GM23338 (cell line): Measurements from ENCODE around the gene TAF8. TPM values are rescaled to one million over a fixed set of nuclear protein-coding genes. Genes with fewer than 3 reads are reported as not detected.

Experiments
- ATAC-seq: fragments of 200-7000 bp; cut with Tn5 transposase; 3 replicates; pipeline ENCODE4 v1.9.1; 2020
- DNase-seq: peaks from one replicate; pipeline ENCODE4 v3.0.0-alpha.2; 2015; ENCODE audit warnings: low spot score
- H2AFZ ChIP-seq: fragments of 200-600 bp; sonication (generic); 2 replicates; pipeline ENCODE4 v1.8.0; 2016; ENCODE audit warnings: antibody characterized with exemption, mild to moderate bottlenecking, moderate library complexity
- H3F3A ChIP-seq: fragments of 200-600 bp; sonication (generic); replicated peaks from 2 replicates; pipeline ENCODE4 v1.8.0; 2017; ENCODE audit warnings: antibody characterized with exemption, mixed run types, low read depth
- H3K27ac ChIP-seq: fragments of 200-600 bp; sonication (generic); 2 replicates; pipeline ENCODE4 v1.6.1; 2016; ENCODE audit warnings: low read depth
- H3K27me3 ChIP-seq: fragments of 200-600 bp; sonication (generic); 2 replicates; pipeline ENCODE4 v1.8.0; 2016; ENCODE audit warnings: mild to moderate bottlenecking, mixed run types, moderate library complexity; ENCODE audit not compliant: insufficient read depth
- H3K36me3 ChIP-seq: fragments of 200-600 bp; sonication (generic); 2 replicates; pipeline ENCODE4 v1.8.0; 2016; ENCODE audit warnings: mild to moderate bottlenecking; ENCODE audit not compliant: insufficient read depth
- H3K4me1 ChIP-seq: fragments of 200-600 bp; sonication (generic); 2 replicates; pipeline ENCODE4 v1.8.0; 2016; ENCODE audit warnings: mild to moderate bottlenecking, moderate library complexity; ENCODE audit not compliant: insufficient read depth
- H3K4me2 ChIP-seq: fragments of 200-600 bp; sonication (generic); 2 replicates; pipeline ENCODE4 v1.7.1; 2017; ENCODE audit warnings: mixed run types
- H3K4me3 ChIP-seq: fragments of 200-600 bp; sonication (generic); 2 replicates; pipeline ENCODE4 v1.6.1; 2016; ENCODE audit warnings: mixed run types
- H3K79me2 ChIP-seq: fragments of 200-600 bp; sonication (generic); replicated peaks from 2 replicates; pipeline ENCODE4 v1.8.0; 2017; ENCODE audit warnings: mild to moderate bottlenecking; ENCODE audit not compliant: insufficient read depth
- H3K9me2 ChIP-seq: fragments of 200-600 bp; sonication (generic); 2 replicates; pipeline ENCODE4 v1.8.0; 2017; ENCODE audit not compliant: insufficient read depth
- H4K20me1 ChIP-seq: fragments of 200-600 bp; sonication (generic); replicated peaks from 2 replicates; pipeline ENCODE4 v1.8.0; 2017; ENCODE audit warnings: mild to moderate bottlenecking; ENCODE audit not compliant: insufficient read depth
- H3K27ac Mint-ChIP-seq: 2 replicates; pipeline ENCODE4 v1.8.0; 2020; ENCODE audit warnings: inconsistent platforms, mild to moderate bottlenecking, moderate library complexity, mixed read lengths
- H3K27me3 Mint-ChIP-seq: 3 replicates; pipeline ENCODE4 v1.8.0; 2022; ENCODE audit warnings: low read depth, mild to moderate bottlenecking, moderate library complexity, mixed read lengths, inconsistent platforms; ENCODE audit not compliant: insufficient read depth, poor library complexity
- H3K36me3 Mint-ChIP-seq: 3 replicates; pipeline ENCODE4 v1.8.0; 2021; ENCODE audit warnings: low read depth, mild to moderate bottlenecking, inconsistent platforms, moderate library complexity, mixed read lengths
- H3K4me1 Mint-ChIP-seq: 3 replicates; pipeline ENCODE4 v1.8.0; 2020; ENCODE audit warnings: mild to moderate bottlenecking, inconsistent platforms, mixed read lengths
- H3K4me3 Mint-ChIP-seq: 3 replicates; pipeline ENCODE4 v1.8.0; 2021; ENCODE audit warnings: moderate library complexity, mild to moderate bottlenecking, inconsistent platforms, mixed read lengths
- H3K9me3 Mint-ChIP-seq: 3 replicates; pipeline ENCODE4 v1.8.0; 2020; ENCODE audit warnings: moderate library complexity, mild to moderate bottlenecking, inconsistent platforms, mixed read lengths
- ETS1 ChIP-seq: IDR thresholded peaks from 2 replicates; pipeline ENCODE4 v1.6.1; 2016; ENCODE audit warnings: antibody characterized with exemption
- NANOG ChIP-seq: IDR thresholded peaks from 2 replicates; pipeline ENCODE4 v1.6.1; 2016; ENCODE audit warnings: antibody characterized with exemption, borderline replicate concordance
- POLR2AphosphoS5 ChIP-seq: IDR thresholded peaks from 2 replicates; pipeline ENCODE4 v1.6.1; 2016; ENCODE audit warnings: antibody characterized with exemption, low read depth
- ZNF462 ChIP-seq: fragments of 250-450 bp; sonication (Bioruptor Pico); IDR thresholded peaks from 2 replicates; pipeline ENCODE4 v1.5.0; 2020; ENCODE audit warnings: mild to moderate bottlenecking, moderate library complexity
- polyA plus RNA-seq: library from polyadenylated mRNA; unstranded; fragments of >200 nt; fragmentation: Nextera tagmentation; extraction: Ambion mirVana; gene quantifications from 2 replicates; pipeline ENCODE4 v1.2.1, GENCODE V29; 2016
- total RNA-seq: library from RNA; depleted of rRNA; stranded (reverse); fragments of >200 nt; shearing (Covaris generic); gene quantifications from 2 replicates; pipeline ENCODE4 v1.2.3, GENCODE V29; 2014

The TAF8 gene
- total and polyA plus RNA-seq, 2 experiments from 2014 or later = 18.7 to 30.6 TPM

DNA sequence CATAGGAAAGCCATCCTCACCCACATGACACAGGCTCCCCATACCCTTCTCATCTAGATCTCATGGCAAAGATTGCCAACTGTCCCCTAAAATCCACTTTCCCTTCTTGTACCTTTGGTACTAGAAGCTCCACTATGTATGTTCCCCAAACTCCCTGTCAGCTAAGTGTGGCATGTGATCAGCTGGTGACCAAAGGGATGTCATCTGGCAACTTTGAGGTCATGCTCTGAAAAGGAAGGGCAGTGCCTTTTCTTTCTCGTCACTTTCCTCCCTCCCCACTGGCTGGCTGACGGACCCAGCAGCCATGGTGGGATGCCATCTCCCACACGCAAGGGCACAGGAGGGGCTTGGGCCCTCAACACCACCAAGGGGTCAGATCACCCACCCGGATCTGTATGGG, 23.8 kb upstream of the TAF8 start:
- no peak for ATAC-seq

More for the DNA sequence above, 23.8 kb upstream of the TAF8 start:
- H3K36me3 Mint-ChIP-seq = no peaks in the 10 kb centered on the region
- no peak overlapping the region for H3K4me3 Mint-ChIP-seq
- H3K4me2 ChIP-seq = no peak overlapping the region
- H3K4me1 ChIP-seq = peaks cover 21% of the 10 kb centered on the region; the same call in 1 of the 2 replicates
- no peak overlapping the region for H2AFZ ChIP-seq
- H3K27ac Mint-ChIP-seq = no peak overlapping the region
- H3K9me3 Mint-ChIP-seq = no peaks in the 10 kb centered on the region
- no peak for DNase-seq
- no peaks in the 10 kb centered on the region for H4K20me1 ChIP-seq
- no peaks in the 10 kb centered on the region for H3K27me3 ChIP-seq
- no peak overlapping the region for H3K4me3 ChIP-seq
- TF ChIP-seq POLR2AphosphoS5 = no peak
- TF ChIP-seq ZNF462 (CRISPR knock-in tag) = no peak
- no peak for TF ChIP-seq ETS1
- no peak for TF ChIP-seq NANOG
- H3K27ac ChIP-seq = no peak overlapping the region
- H3K27me3 Mint-ChIP-seq = peaks cover 2% of the 10 kb centered on the region
- no peaks in the 10 kb centered on the region for H3F3A ChIP-seq
- no peaks in the 10 kb centered on the region for H3K79me2 ChIP-seq
- peaks cover 29% of the 10 kb centered on the region for H3K4me1 Mint-ChIP-seq
- H3K9me2 ChIP-seq = no peaks in the 10 kb centered on the region
- H3K36me3 ChIP-seq = no peaks in the 10 kb centered on the region
